ENCODE results near the gene PPP2R1B. TPM values are rescaled to one million over a fixed set of nuclear protein-coding genes. Genes with fewer than 3 reads are reported as not detected.

PPP2R1B gene
- 10 to 100 TPM; 11.3 to 31.8 (median 22.0) TPM for total RNA-seq

DNA sequence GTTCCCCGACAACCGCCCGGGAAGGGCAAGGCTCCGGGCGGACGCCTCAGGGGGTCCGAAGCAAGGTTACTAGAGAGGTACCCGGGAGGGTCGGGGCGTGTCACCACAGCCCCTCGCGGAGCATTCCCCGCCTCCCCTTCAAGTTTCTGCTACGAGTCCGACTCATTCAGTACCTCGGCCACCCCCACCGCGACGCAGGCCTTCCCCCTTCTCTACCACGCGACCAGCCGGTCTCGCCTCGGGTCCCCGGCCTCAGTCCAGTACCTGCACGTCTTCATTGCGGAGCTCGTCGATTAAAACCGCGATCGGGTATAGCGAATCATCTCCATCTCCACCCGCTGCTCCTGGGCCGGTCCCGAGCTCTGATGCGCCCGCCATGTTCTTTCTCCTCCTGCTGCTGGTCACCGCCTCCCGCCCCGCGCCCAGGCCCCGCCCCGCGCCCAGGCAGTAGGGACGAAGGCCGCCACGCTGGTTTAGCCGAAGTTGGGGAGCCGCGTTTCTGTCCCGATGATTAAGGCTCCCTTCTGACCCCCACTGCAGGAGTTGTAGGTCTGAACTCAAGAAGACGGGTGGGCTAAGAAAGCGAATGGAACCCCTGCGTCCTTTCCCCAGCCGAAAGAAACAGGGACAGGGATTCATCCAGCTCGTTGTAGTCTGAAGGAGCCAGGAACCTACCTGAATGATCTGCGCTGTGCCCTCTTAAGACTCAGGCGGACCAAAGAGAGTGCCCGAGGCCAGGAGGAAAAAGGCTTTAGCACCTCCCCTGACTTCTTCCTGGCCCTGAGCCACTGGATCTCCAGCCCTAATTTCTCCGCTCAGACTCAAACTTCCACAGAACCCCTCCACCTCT, at the start of gene PPP2R1B:
Gene PPP2R1B (minus strand): TSS at position 406 of the 850 bp plus-strand sequence. CDS start 28 bp downstream, at position 378.
- Histone ChIP-seq H3K4me3 (peak within 1 kb of the TSS; percentile 68 to 85 (median 78)), H3K36me3 (peaks cover 0 to 28% (median 18%) of the 10 kb centered on the region in 4 donors), H3K27ac (peak within 1 kb of the TSS; percentile 86 to 91 (median 90)), H3K9me3 (no peaks in the 10 kb centered on the region), H3K4me1 (peaks cover 14 to 22% (median 20%) of the 10 kb centered on the region in 4 donors), H3K27me3 (no peaks in the 10 kb centered on the region)
- WGBS, 2 donors = 0 to 1% methylated on average over 14 to 60 of the region's 61 CpGs
- peak in 3 of 4 donors; percentile 55 to 68 (median 60) for TF ChIP-seq POLR2A (IDR thresholded peaks at IDR 0.05)
- peak; percentile 45 to 66 for TF ChIP-seq POLR2AphosphoS5 (IDR thresholded peaks at IDR 0.05)
- TF ChIP-seq EP300 (IDR thresholded peaks at IDR 0.05) = no peak
- TF ChIP-seq, protein P1, sequence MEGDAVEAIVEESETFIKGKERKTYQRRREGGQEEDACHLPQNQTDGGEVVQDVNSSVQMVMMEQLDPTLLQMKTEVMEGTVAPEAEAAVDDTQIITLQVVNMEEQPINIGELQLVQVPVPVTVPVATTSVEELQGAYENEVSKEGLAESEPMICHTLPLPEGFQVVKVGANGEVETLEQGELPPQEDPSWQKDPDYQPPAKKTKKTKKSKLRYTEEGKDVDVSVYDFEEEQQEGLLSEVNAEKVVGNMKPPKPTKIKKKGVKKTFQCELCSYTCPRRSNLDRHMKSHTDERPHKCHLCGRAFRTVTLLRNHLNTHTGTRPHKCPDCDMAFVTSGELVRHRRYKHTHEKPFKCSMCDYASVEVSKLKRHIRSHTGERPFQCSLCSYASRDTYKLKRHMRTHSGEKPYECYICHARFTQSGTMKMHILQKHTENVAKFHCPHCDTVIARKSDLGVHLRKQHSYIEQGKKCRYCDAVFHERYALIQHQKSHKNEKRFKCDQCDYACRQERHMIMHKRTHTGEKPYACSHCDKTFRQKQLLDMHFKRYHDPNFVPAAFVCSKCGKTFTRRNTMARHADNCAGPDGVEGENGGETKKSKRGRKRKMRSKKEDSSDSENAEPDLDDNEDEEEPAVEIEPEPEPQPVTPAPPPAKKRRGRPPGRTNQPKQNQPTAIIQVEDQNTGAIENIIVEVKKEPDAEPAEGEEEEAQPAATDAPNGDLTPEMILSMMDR (IDR thresholded peaks at IDR 0.05) = peak in 1 of 6 experiments; percentile 6
- ATAC-seq (ENCODE audit: low FRiP score in 2 of 2) = peak; percentile 97 to 99
- peak; percentile 83 to 93 for DNase-seq

DNA sequence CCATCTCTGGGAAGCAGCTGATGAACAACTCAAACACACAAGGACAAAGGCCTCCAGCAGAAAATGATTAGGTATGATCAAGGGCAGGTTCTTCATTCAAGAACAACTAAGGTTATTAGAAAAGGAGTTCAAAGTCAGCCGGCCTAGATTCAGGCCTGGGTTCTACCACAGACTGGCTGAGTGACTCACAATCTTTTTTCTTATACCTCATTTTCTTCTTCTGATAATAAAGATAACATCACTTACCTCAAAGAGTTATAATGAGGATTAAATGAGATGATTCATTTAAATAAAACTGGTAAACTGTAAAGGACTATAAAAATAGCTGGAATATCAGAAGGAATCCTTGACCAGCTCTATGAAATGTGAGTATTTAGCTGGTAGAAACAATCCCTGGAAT, 49.3 kb upstream of the PPP2R1B start:
- H3K27ac ChIP-seq = no peak overlapping the region

DNA sequence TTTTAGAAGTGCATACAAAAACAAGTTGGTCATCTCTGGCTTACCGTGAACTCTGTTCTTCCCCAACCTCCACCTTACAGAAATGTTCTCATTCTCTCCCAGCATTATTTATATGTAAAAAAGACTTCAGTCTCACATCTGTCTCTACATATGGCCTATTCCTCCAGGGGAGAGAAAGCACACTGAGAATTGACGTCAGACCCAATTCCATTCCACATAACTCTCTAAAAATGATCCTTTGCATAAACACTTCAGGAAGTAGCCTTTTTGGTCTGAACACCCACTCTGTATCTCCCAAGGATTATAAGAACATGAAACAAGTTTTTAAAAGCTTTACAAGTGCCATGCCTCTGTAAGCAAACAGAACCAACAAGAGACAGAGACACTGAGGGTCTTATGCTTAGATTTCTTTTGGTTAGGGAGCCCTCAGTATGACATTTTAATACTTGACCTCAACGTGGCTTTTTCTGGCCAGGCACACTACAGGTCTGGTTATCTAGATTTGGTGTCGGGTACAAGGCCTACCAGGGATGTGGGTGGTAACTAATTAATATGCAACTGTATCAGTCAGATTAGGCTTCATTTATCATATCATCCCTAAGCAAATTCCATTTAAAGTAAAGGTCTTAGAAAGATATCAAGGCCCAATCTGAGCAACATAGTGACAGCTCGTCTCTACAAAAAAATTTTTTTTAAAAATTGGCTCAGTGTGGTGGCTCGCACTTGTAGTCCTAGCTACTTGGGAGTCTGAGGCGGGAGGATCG, 48.5 kb upstream of the PPP2R1B start:
- WGBS, 2 donors = 79 to 82% methylated on average over 8 of the region's 8 CpGs
- DNase-seq (no peak), ATAC-seq (ENCODE audit: low FRiP score in 2 of 2) (no peak)
- H3K36me3 ChIP-seq = peaks cover 0 to 2% (median 0%) of the 10 kb centered on the region in 4 donors
- no peak overlapping the region for H3K27ac ChIP-seq
- peaks cover 3 to 17% (median 9%) of the 10 kb centered on the region in 4 donors for H3K4me1 ChIP-seq
- no peaks in the 10 kb centered on the region for H3K9me3 ChIP-seq
- H3K27me3 ChIP-seq = no peaks in the 10 kb centered on the region
- TF ChIP-seq, protein P1 (IDR thresholded peaks at IDR 0.05) = no peak
- no peak for TF ChIP-seq POLR2A (IDR thresholded peaks at IDR 0.05)
- no peak for TF ChIP-seq POLR2AphosphoS5 (IDR thresholded peaks at IDR 0.05)
- no peak for TF ChIP-seq EP300 (IDR thresholded peaks at IDR 0.05)
- no peak overlapping the region for H3K4me3 ChIP-seq

More for the DNA sequence above, 49.3 kb upstream of the PPP2R1B start:
- ATAC-seq (ENCODE audit: low FRiP score in 2 of 2) (no peak), DNase-seq (no peak)
- Histone ChIP-seq H3K4me3 (no peak overlapping the region), H3K4me1 (peaks cover 11 to 23% (median 16%) of the 10 kb centered on the region in 4 donors), H3K9me3 (no peaks in the 10 kb centered on the region), H3K36me3 (peaks cover 0 to 2% (median 0%) of the 10 kb centered on the region in 4 donors), H3K27me3 (no peaks in the 10 kb centered on the region)
- TF ChIP-seq, protein P1 (IDR thresholded peaks at IDR 0.05) = no peak
- TF ChIP-seq POLR2AphosphoS5 (IDR thresholded peaks at IDR 0.05) (no peak), POLR2A (IDR thresholded peaks at IDR 0.05) (no peak)
- WGBS, 2 donors = 100% methylated on average over 1 of the region's 1 CpG

DNA sequence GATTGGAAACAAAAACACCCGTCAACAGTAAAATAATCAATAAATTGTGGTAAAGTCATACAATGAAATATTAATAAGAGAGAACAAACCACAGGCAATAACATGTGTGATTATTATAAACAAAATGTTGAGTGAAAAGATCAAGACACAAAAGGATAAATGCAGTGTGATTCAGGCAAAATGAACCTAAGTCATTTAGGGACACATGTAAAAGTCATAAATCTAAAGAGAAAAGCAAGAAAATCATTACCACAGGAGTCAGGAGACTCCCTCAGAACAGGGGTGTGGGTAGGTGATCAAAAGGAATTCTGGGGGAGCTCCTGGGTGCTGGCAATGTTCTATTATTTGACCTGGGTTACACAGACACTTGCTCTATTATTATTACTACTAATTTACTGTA, 47.9 kb upstream of the PPP2R1B start:
- H3K27ac ChIP-seq = no peak overlapping the region
- no peaks in the 10 kb centered on the region for H3K27me3 ChIP-seq
- 92 to 94% methylated on average over 1 of the region's 1 CpG for WGBS, 2 donors
- ATAC-seq (ENCODE audit: low FRiP score in 2 of 2) = no peak
- TF ChIP-seq EP300 (IDR thresholded peaks at IDR 0.05) (no peak), POLR2AphosphoS5 (IDR thresholded peaks at IDR 0.05) (no peak), POLR2A (IDR thresholded peaks at IDR 0.05) (no peak)
- TF ChIP-seq, protein P1 (IDR thresholded peaks at IDR 0.05) = no peak
- H3K4me1 ChIP-seq = peaks cover 0 to 13% (median 4%) of the 10 kb centered on the region in 4 donors
- no peaks in the 10 kb centered on the region for H3K9me3 ChIP-seq
- peaks cover 0 to 4% (median under 1%) of the 10 kb centered on the region in 4 donors for H3K36me3 ChIP-seq
- H3K4me3 ChIP-seq = no peak overlapping the region
- DNase-seq = no peak

Measured in upper lobe of left lung (tissue), 6 donors.